Activated effector memory CD4-positive, alpha-beta T cell treated with Interleukin-2 at 50 U/mL for 16 hours (primary cell): ENCODE results near the gene MYRF.
A peak's percentile ranks its signal among the peaks of the same experiment; 100 is the strongest.

Experiments
- DNase-seq: peaks from one replicate; pipeline ENCODE4 v3.0.0-alpha.2; 2020

MYRF gene

GRCh38 chr11:61799665-61800284, 47.3 kb downstream of the MYRF start:
- no peak for DNase-seq

DNA sequence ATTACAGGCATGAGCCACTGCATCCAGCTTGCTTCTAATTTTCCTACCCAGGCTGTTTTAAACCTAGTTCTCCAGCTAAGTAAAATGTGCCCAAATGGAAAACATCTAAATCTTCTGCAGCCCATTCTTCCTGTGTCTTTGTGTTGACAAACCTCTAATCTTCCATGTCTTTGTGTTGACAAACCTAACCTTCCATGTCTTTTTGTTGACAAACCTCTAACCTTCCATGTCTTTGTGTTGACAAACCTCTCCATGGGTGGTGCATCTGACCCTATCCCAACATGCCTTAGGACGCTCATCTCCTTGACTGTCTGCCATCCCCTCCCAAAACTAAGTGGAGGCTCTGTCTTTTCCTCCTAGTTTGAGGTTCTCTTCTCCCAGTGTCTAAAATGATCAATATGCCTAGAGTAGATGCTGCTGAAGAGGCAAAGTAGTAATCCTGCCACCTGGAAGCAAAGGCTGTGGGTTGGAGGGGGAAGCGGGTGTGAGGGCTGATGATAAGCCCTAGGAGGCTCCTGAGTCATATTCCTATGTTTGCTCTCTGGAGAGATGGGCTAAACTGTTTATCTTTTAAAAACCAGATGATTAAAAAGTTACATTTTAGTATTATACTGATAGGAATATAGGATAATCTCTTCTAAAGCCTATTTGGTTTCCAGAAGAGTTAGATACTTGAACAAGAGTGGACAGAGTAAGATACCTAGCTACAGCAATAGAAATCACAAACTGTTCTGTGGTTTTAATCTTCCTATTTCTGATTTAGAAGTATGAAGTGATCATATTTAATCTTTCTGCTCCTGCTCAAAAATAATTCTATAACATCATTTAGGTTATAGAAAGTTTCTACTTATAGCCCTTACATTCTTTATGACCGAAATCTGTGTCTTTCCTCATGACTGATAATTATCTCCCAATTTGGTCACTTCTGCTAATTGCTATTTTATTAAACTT, 48.2 kb downstream of the MYRF start:
- no peak for DNase-seq

- DNase-seq, result no peak
Observed at GRCh38 chr11:61802605-61803004, 50.2 kb downstream of the MYRF start.

- no peak for DNase-seq
Observed at GRCh38 chr11:61803889-61804647, 51.6 kb downstream of the MYRF start.

- DNase-seq, result no peak
Observed at GRCh38 chr11:61805146-61805545, 52.7 kb downstream of the MYRF start.

DNA sequence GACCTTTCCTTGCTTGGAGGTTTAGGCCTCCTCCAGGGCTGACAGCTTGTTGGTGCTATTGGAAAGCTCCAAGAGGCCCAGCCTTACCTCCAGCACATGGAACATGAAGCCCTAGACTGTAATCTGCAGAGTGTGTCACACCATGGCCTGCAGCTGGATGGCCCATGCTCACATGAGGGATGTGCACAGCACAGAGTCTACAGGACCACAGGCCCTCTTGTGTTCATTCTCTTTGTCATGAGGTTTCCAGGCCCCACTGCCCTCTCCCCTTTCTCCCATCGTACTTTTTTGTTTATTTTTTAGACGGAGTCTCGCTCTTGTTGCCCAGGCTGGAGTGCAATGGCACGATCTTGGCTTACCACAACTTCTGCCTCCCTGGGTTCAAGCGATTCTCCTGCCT, 54.3 kb downstream of the MYRF start:
- DNase-seq, result no peak

DNA sequence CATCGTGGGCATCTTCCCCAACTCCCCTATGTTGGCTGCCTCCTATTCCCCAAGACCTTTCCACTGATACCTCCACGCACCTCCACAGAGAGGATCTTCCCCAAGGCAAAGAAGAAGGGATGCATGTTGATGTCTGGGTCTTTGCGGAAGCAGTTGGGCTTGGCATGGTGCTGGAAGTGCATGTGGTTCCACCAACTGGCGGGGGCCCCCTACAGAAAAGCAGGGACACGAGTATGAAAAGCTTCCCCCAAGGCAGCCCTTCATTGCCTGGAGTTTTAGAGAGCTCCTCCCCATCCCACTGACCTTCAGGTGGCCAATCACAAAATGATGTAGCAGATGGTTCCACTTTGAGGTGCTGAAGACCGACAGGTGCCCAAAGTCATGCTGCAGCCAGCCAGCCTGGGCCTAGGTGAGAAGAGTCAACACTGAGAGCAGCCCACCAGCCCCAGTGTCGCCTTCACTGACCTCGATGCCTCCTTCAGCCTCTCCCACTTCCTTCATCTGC, 58.3 kb downstream of the MYRF start:
- DNase-seq, result no peak

GRCh38 chr11:61811831-61812230, 59.4 kb downstream of the MYRF start:
- no peak for DNase-seq

DNA sequence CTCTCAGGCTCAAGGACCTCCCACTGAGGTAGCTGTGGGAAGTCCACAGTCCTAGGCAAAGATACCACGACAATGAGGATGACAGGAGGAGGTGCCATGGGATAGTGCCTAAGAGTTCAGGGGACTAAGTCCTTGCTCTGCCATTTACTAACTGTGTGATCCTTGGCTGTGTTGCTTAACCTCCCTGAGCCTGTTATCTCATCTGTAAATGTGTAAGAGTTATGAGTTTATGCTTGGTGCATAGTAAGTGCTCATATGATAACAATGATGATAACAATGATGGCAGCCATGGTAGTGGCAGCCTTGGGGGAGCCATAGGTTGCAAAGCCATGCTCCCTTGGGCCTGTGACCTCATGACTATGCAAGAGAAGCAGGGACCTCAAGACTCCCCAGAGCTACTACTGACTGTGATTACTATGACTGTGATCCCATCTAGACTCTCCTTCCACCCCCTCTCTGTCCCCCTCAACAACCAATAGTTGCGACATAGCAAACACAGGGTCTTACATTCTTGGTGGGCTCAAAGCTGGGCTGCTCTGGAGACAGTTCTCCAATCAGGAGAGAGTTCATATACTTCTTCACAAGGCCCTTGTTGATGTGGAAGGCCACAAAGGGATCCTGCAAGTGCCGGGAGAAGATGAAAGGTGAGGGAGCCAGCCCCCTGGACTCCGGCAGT, 60.4 kb downstream of the MYRF start:
- no peak for DNase-seq

DNA sequence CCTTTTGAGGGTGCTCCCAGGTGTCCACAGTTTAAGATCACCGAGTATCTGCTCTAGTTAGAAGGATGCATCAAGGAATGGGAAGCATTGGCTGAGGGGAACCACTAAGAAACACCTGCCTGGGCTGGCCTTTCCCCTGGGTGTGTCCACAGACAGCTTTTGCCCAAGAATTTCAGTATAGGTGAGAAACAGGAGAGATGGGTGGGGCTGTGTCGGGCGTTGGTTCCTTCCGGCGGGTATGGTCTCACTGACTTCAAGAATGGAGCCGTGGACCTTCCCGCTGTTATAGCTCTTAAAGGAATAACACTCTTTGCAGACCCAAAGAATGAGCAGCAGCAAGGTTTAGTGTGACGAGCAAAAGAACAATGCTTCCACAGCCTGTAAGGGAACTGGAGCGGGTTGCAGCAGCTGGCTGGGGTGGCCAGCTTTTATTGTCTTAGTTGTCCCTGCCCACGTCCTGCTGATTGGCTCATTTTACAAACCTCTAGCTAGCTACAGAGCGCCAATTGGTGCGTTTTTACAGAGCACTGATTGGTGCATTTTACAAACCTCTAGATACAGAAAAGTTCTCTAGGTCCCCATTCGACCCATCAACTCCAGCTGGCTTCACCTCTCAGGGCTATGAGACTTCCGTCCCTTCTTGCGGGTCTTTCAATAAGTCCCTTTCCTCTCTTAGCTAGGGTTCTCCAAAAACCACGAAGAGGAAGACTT, 62.0 kb downstream of the MYRF start:
- no peak for DNase-seq

DNA sequence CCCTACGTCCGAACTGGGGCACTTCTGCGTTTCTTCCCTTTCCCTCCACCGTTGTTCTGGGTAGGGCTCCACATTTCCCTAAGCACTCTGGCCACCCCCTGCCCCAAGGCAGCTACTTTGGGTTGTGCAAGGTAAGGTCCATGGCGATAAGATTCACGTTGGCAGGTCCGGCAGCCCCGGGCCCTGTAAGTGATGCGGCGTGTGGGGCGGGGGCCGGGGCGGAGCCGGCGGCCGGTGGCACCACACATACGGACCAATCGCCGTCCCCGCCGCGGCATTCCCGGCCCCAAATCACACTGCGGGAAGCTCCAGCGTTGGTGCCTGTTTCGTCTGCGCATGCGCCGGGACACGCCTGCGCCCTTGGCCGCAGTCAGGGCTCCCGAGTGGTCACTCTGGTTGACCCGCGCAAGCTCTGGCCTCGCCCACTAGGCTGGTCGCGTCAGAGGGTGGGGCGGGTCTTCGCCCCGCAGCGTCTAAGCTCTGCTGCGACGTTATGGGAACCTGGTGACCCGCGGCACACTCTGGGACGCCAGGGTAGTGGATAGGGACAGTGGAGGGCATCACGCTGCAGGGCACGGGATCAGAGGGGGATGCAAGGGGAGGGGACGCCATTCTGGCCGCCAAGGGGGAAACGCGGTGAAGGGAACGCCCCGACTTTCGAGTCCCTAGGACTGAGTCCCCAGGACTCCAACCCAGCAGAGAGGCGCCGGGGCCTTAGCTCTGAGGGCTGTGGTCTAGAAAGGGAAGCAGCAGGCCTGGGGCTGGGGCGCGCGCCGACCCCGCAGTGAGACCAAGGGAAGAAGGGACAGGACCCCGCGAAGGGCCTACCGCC, 62.7 kb downstream of the MYRF start:
- DNase-seq, result no peak

DNA sequence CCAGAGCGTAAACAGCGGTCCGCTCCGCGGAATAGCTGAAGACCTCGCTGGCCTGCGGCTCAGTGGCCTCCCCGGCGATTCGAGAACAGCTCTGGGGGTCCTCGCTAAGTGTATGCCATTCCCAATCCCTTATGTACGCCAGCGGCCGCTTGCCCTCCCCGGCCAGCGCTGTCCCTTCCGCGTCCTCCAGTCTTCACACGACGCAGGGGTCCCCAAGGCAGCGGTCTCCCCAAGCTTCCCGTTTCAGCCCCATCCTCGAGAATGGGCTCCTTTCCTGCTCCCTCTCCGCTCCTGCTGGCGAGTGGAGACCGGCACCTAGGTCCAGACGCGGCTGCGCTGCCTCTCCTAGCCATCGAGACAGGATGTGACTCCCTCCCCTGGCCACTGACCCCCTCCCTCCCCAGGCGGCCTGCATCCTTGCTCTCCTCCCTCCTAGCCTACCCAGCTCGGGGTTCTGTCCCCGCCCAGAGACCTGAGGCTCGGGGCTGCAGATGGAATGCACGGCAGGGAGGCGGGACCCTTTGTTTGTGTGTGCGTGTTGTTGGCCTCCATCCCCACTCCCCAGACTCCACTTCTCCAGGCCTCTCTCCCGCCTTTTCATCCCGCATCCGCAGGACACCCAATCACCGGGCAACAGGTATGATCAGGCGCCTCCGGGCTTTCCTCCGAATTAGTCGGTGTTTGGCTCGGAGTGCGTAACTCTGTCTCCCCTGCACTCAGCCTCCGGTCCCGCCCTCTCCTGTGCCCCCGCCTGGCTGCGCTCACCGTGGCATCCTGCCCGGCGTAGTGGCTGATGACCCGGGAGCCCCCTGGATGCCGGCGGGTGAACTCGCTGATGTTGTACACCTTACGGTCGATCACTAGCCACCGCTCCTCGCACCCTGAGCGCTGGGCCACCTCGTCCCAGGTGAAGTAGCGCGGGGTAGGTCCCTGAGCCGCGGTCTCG, 63.6 kb downstream of the MYRF start:
- DNase-seq, result peak; percentile 39

GRCh38 chr11:61816736-61817455, 64.5 kb downstream of the MYRF start, which contains the start of gene FADS1:
TSS of gene FADS1 (minus strand) at chr11:61817003. CDS start at chr11:61816929, 74 bp downstream.
- peak; percentile 43 for DNase-seq

DNA sequence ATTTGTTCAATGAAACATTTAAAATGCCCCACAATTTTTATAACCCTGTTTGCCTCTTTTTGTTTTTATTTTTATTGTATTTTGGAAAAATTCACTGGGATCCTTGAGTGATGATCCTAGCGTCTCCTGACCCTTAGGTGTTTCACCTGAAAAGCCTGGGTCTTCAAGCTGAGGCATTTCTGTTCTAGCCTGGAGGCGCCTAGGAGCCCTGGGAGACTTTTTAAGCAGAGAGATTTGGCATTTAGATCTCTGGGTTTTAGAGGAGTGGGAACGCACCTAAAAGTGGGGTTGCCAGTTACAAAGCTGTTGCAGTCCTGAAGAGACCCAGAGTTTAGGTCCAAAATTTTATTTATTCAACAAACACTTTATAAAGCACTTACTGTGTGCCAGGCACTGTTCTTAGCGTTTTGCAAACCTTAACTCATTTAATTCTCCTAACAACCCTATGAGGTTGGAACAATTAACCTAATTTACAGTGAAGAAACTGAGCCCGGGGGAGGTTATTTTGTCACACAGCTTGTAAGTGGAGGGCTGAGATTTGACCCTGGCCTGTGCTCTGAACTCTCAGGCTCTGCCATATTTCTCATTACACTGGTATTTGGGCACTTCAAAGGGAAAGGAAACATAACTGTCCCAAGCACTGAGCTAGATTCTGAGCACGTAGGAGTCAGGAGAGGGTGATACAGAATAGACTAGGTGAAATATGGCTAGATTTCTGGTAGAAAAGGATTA, 65.2 kb downstream of the MYRF start:
- DNase-seq, result no peak

DNA sequence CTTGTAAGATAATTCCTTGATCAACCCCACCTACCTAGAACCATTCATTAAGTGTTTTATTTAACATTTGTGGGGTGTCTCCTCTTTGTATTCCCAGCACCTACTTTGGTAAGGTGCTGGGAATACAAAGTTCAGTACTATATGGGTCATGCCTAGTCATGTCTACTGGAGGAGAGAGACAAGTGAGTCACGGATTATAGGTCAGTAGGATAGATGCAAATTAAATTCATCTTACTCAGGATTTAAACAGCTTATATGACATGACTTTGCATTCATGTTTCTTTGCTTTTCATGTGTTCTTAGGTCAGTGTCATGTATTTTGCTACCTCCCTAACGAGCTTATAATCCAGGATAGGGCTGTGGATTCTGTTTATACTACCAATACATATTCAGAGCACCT, 67.7 kb downstream of the MYRF start:
- no peak for DNase-seq

- DNase-seq, result no peak
Observed at GRCh38 chr11:61826930-61827570, 74.6 kb downstream of the MYRF start.

DNA sequence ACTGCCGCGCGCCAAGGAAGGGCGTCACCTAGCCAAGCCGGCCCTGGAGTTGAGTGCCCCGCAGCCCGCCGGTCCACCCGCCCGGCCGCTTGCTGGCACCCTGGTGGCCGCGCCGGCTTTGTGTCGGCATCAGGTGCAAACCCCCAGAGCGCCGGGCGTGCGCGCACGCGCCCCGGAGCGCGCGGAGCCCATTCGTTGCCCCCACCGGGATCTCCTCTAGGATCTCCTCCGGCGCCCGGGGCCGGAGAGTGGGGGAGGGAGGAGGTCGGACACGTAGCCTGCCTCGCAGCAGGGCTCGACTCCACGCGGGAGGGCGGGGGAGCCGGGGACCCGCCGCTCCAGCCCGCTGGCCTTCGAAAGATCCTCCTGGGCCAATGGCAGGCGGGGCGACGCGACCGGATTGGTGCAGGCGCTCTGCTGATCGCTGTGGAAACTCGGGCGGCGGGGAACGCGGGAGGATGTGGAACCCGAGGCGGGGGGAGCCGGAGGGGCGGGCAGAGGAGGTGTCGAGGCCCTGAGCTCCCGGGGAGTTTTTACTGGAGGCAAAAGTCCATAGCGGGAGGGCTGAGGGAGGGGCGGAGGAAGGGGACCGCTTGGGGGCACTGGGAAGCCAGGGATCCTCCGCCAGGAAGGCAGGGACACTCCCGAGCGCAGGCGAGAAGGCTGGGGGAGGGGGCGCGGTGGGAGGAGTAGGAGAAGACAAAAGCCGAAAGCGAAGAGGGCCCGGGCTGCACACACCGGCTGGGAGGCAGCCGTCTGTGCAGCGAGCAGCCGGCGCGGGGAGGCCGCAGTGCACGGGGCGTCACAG, 75.3 kb downstream of the MYRF start, which contains the start of gene FADS2:
TSS of gene FADS2 (plus strand) at position 730 of the 808 bp plus-strand sequence. CDS start 91 bp downstream, outside the sequence.
- peak; percentile 18 for DNase-seq
